ENCODE measurements around the gene NFATC2. TPM values are rescaled to one million over a fixed set of nuclear protein-coding genes. Genes with fewer than 3 reads are reported as not detected.

NFATC2 gene
- total RNA-seq, 1 donor from 2014 or later: not detected

DNA sequence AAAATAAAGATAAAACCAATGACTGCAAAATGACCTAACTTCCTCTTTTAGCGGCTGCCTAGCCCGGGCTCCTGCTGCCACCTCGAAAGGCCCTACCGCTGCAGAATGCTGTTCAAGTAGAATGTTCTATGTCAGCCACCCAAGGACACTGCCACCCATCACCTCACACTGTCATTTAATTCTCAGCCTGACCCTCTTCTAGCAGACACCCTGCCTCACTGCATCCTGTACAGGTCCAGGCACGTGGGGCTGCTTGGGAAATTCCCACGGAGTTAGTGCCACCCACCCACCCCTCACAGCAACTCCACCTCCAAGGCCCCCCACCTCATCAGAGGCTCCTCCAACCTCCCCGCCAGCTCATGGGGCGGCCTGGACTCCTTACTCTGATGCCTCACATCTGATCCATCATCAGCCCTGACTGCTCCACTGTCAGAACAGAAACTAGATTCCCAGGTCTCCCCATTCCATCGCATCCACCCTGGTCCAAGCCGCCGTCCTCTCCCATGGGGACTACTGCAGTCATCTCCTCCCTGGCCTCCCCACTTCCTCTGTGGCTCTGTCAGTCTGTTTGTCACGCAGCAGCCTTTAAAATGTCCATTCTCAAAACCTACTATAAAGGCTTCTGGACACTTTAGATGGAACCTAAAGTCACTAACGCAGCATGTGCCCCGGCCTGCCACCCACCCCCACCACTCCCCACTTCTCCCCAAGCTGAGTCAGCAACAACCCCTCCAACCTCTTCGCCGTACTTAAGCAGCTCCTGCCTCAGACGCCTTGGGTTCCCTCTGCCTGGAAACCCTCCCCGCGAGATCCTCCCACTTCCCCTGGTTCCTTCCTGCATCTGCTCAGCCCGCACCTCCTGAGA, 17.0 kb downstream of the NFATC2 start:
- FAIRE-seq (no peak), DNase-seq (ENCODE audit: low read depth) (peak; percentile 18)
- H3K27me3 ChIP-seq (ENCODE audit: control insufficient read depth, insufficient read depth, low read length): peaks cover 2% of the 10 kb centered on the region
- TF ChIP-seq CTCF (IDR thresholded peaks at IDR 0.05; ENCODE audit: insufficient read depth, low read length, severe bottlenecking): no peak
- no peaks in the 10 kb centered on the region for H3K36me3 ChIP-seq (ENCODE audit: control insufficient read depth, insufficient read depth, low read length)
- no peak overlapping the region for H3K4me3 ChIP-seq (ENCODE audit: low read depth, low read length)

DNA sequence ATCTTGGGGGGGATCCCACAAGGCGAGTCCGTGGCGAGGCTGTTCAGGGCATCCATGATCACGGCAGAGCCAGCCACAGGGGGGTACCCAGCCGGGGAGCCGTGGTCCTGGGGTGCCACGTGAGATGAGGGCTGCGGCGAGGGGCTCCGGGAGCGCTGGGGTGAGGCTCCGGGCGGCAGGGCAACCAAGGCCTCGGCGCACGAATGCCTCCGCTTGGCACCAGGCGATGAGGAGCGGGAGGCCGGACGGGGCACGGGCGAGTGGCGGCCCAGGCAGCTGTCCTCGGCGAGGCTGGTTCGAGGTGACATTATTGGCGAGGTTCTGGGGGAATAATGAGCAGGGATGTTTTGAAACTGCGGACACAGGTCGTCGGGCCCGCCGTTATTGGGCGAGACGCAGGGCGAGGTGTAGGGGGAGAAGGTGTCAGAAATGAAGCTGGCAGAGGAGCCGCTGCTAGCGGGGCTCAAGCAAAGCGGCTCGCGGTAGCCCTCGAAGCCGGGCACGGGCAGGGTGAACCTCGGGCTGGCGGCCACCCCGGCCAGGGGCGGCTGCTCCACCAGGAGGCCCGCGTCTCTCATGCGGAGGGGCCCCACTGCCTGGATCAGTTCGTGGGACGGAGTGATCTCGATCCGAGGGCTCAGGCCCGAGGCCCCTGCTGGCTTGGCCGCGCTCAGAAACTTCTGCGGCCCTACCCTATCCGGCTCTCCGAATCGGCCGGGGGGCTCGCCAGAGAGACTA, 19.1 kb downstream of the NFATC2 start:
- TF ChIP-seq CTCF (IDR thresholded peaks at IDR 0.05; ENCODE audit: insufficient read depth, low read length, severe bottlenecking): no peak
- no peak for DNase-seq (ENCODE audit: low read depth)
- Histone ChIP-seq H3K36me3 (ENCODE audit: control insufficient read depth, insufficient read depth, low read length) (no peaks in the 10 kb centered on the region), H3K27me3 (ENCODE audit: control insufficient read depth, insufficient read depth, low read length) (peaks cover 2% of the 10 kb centered on the region), H3K4me3 (ENCODE audit: low read depth, low read length) (no peak overlapping the region)
- FAIRE-seq: no peak

DNA sequence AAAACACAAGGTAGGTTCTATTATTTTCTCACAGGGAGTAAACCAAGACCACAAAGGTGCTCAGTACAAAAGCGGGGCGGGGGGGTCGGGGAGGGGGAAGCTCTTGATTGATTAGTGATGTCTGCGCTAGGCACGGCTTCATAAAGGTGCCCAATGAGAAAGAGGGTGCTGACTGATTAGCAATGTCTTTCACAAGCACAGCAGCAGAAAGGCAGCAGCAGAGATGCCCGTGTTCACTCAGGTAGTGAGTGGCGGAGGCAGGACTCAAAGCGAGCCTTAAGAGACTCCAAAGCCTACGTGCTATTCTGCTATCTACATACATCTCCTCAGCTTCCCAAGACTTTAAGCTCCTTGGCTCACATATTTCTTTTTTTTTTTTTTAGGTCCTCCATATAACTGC, 20.3 kb downstream of the NFATC2 start:
- Histone ChIP-seq H3K36me3 (ENCODE audit: control insufficient read depth, insufficient read depth, low read length) (no peaks in the 10 kb centered on the region), H3K4me3 (ENCODE audit: low read depth, low read length) (no peak overlapping the region), H3K27me3 (ENCODE audit: control insufficient read depth, insufficient read depth, low read length) (peaks cover 2% of the 10 kb centered on the region)
- no peak for TF ChIP-seq CTCF (IDR thresholded peaks at IDR 0.05; ENCODE audit: insufficient read depth, low read length, severe bottlenecking)
- no peak for FAIRE-seq
- DNase-seq (ENCODE audit: low read depth): no peak

GRCh38 chr20:51517839-51518238, 24.7 kb downstream of the NFATC2 start:
- DNase-seq (ENCODE audit: low read depth) (no peak), FAIRE-seq (no peak)
- H3K27me3 ChIP-seq (ENCODE audit: control insufficient read depth, insufficient read depth, low read length): peaks cover 2% of the 10 kb centered on the region
- TF ChIP-seq CTCF (IDR thresholded peaks at IDR 0.05; ENCODE audit: insufficient read depth, low read length, severe bottlenecking): no peak
- H3K4me3 ChIP-seq (ENCODE audit: low read depth, low read length): no peak overlapping the region
- H3K36me3 ChIP-seq (ENCODE audit: control insufficient read depth, insufficient read depth, low read length): no peaks in the 10 kb centered on the region

GRCh38 chr20:51516855-51517254, 25.7 kb downstream of the NFATC2 start:
- TF ChIP-seq CTCF (IDR thresholded peaks at IDR 0.05; ENCODE audit: insufficient read depth, low read length, severe bottlenecking): no peak
- DNase-seq (ENCODE audit: low read depth) (no peak), FAIRE-seq (no peak)
- Histone ChIP-seq H3K27me3 (ENCODE audit: control insufficient read depth, insufficient read depth, low read length) (peaks cover 2% of the 10 kb centered on the region), H3K4me3 (ENCODE audit: low read depth, low read length) (no peak overlapping the region), H3K36me3 (ENCODE audit: control insufficient read depth, insufficient read depth, low read length) (no peaks in the 10 kb centered on the region)

All from bronchial epithelial cell (primary cell).